ENCODE results near the gene C22orf39. TPM values are rescaled to one million over a fixed set of nuclear protein-coding genes. Genes with fewer than 3 reads are reported as not detected.

The C22orf39 gene
- polyA plus RNA-seq, 2 of the 4 experiments (the other 2 are of a cell fraction): 19.4 to 19.5 TPM

GRCh38 chr22:19424186-19424500 lies 23.4 kb downstream of the C22orf39 start:
- Histone ChIP-seq H3K4me3 (no peak overlapping the region), H3K4me2 (no peak overlapping the region), H3K9me3 (no peaks in the 10 kb centered on the region), H3K4me1 (no peaks in the 10 kb centered on the region), H3K27ac (no peak overlapping the region)
- DNase-seq (ENCODE audit: low read depth in 1 of 2, low spot score in 1 of 2): no peak
- 92% methylated on average over 2 of the region's 3 CpGs for WGBS (ENCODE audit: missing lambda C conversion rate)
- POLR2A ChIA-PET: no interaction called here
- no peak for FAIRE-seq
- ATAC-seq: no peak
- CTCF ChIA-PET: no interaction called here
- TF ChIP-seq CEBPB (IDR thresholded peaks at IDR 0.05): no peak
- TF ChIP-seq FOSL2 (IDR thresholded peaks at IDR 0.05): no peak
- TF ChIP-seq FOSL2 (CRISPR knock-in tag; IDR thresholded peaks at IDR 0.05): no peak
- TF ChIP-seq MAZ (IDR thresholded peaks at IDR 0.05; ENCODE audit: borderline replicate concordance, low read depth, low read length): no peak
- no peak for TF ChIP-seq JUNB (IDR thresholded peaks at IDR 0.05)
- TF ChIP-seq HMGXB4 (CRISPR knock-in tag; IDR thresholded peaks at IDR 0.05; ENCODE audit: borderline replicate concordance): no peak
- TF ChIP-seq EHF (CRISPR knock-in tag; IDR thresholded peaks at IDR 0.05): no peak
- no peak for TF ChIP-seq REST (IDR thresholded peaks at IDR 0.05)
- no peak for TF ChIP-seq HEYL (CRISPR knock-in tag; IDR thresholded peaks at IDR 0.05)
- TF ChIP-seq PBX3 (IDR thresholded peaks at IDR 0.05): no peak
- no peak for TF ChIP-seq FOXS1 (CRISPR knock-in tag; IDR thresholded peaks at IDR 0.05)

GRCh38 chr22:19422440-19423301 lies 24.8 kb downstream of the C22orf39 start:
- H3K4me3 ChIP-seq: no peak overlapping the region
- H3K27ac ChIP-seq: no peak overlapping the region
- H3K9me3 ChIP-seq: no peaks in the 10 kb centered on the region
- ChIA-PET CTCF (interaction anchor here (0.8 to 1.3 kb wide), 2 partner anchors 12 to 31 kb away, joined by 4 read pairs; no protein-coding TSS in a partner anchor), POLR2A (interaction anchor here (0.6 kb wide), 1 partner anchor 11 kb away, joined by 4 read pairs; no protein-coding TSS in a partner anchor)
- DNase-seq (ENCODE audit: low read depth in 1 of 2, low spot score in 1 of 2) (no peak), ATAC-seq (no peak; a peak in 1 of 6 replicates), FAIRE-seq (no peak)
- TF ChIP-seq CBX2 (IDR thresholded peaks at IDR 0.05; ENCODE audit: borderline replicate concordance, low read depth) (no peak), RNF2 (IDR thresholded peaks at IDR 0.05; ENCODE audit: borderline replicate concordance, low read depth) (no peak)
- 93% methylated on average over 11 of the region's 11 CpGs for WGBS (ENCODE audit: missing lambda C conversion rate)
- no peaks in the 10 kb centered on the region for H3K4me1 ChIP-seq
- H3K4me2 ChIP-seq: no peak overlapping the region

GRCh38 chr22:19420321-19420720 lies 27.2 kb downstream of the C22orf39 start:
- no peak for FAIRE-seq
- no peak for DNase-seq (ENCODE audit: low read depth in 1 of 2, low spot score in 1 of 2)
- ChIA-PET POLR2A (no interaction called here), CTCF (interaction anchor here (1.2 kb wide), 2 partner anchors 9 to 120 kb away, joined by 3 read pairs; no protein-coding TSS in a partner anchor)
- no peak for ATAC-seq
- H3K4me1 ChIP-seq: no peaks in the 10 kb centered on the region
- TF ChIP-seq ESRRA (IDR thresholded peaks at IDR 0.05; ENCODE audit: borderline replicate concordance, low read length): no peak
- TF ChIP-seq CBX8 (IDR thresholded peaks at IDR 0.05): no peak
- no peak for TF ChIP-seq RFX5 (IDR thresholded peaks at IDR 0.05)
- TF ChIP-seq CEBPB (IDR thresholded peaks at IDR 0.05): no peak
- H3K9me3 ChIP-seq: no peaks in the 10 kb centered on the region
- no peak overlapping the region for H3K4me3 ChIP-seq
- 95% methylated on average over 6 of the region's 6 CpGs for WGBS (ENCODE audit: missing lambda C conversion rate)
- H3K27ac ChIP-seq: no peak overlapping the region
- no peak overlapping the region for H3K4me2 ChIP-seq
